ENCODE measurements around the gene MORN5. TPM values are rescaled to one million over a fixed set of nuclear protein-coding genes. Genes with fewer than 3 reads are reported as not detected.

MORN5 gene
- total and polyA plus RNA-seq, 2 experiments from 2014 or later: not detected

GRCh38 chr9:122112238-122112637 lies 47.5 kb upstream of the MORN5 start:
- H3K4me1 Mint-ChIP-seq: peaks cover 47% of the 10 kb centered on the region
- no peak for ATAC-seq
- peaks cover 22% of the 10 kb centered on the region for H3K27me3 Mint-ChIP-seq (ENCODE audit: insufficient read depth, low read depth, poor library complexity)

GRCh38 chr9:122113574-122113973 lies 46.1 kb upstream of the MORN5 start:
- peaks cover 40% of the 10 kb centered on the region for H3K4me1 Mint-ChIP-seq
- H3K27ac Mint-ChIP-seq: no peak overlapping the region
- TF ChIP-seq EZH2 (IDR thresholded peaks at IDR 0.05; ENCODE audit: low read depth, unreplicated experiment): no peak
- no peak for TF ChIP-seq ZNF114 (CRISPR knock-in tag; IDR thresholded peaks at IDR 0.05)
- TF ChIP-seq, protein P1, sequence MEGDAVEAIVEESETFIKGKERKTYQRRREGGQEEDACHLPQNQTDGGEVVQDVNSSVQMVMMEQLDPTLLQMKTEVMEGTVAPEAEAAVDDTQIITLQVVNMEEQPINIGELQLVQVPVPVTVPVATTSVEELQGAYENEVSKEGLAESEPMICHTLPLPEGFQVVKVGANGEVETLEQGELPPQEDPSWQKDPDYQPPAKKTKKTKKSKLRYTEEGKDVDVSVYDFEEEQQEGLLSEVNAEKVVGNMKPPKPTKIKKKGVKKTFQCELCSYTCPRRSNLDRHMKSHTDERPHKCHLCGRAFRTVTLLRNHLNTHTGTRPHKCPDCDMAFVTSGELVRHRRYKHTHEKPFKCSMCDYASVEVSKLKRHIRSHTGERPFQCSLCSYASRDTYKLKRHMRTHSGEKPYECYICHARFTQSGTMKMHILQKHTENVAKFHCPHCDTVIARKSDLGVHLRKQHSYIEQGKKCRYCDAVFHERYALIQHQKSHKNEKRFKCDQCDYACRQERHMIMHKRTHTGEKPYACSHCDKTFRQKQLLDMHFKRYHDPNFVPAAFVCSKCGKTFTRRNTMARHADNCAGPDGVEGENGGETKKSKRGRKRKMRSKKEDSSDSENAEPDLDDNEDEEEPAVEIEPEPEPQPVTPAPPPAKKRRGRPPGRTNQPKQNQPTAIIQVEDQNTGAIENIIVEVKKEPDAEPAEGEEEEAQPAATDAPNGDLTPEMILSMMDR (conservative IDR thresholded peaks at IDR 0.05; ENCODE audit: low read depth in 2 of 2): no peak
- no peak for TF ChIP-seq STAT1 (IDR thresholded peaks at IDR 0.05; ENCODE audit: unreplicated experiment)
- TF ChIP-seq, protein P2, sequence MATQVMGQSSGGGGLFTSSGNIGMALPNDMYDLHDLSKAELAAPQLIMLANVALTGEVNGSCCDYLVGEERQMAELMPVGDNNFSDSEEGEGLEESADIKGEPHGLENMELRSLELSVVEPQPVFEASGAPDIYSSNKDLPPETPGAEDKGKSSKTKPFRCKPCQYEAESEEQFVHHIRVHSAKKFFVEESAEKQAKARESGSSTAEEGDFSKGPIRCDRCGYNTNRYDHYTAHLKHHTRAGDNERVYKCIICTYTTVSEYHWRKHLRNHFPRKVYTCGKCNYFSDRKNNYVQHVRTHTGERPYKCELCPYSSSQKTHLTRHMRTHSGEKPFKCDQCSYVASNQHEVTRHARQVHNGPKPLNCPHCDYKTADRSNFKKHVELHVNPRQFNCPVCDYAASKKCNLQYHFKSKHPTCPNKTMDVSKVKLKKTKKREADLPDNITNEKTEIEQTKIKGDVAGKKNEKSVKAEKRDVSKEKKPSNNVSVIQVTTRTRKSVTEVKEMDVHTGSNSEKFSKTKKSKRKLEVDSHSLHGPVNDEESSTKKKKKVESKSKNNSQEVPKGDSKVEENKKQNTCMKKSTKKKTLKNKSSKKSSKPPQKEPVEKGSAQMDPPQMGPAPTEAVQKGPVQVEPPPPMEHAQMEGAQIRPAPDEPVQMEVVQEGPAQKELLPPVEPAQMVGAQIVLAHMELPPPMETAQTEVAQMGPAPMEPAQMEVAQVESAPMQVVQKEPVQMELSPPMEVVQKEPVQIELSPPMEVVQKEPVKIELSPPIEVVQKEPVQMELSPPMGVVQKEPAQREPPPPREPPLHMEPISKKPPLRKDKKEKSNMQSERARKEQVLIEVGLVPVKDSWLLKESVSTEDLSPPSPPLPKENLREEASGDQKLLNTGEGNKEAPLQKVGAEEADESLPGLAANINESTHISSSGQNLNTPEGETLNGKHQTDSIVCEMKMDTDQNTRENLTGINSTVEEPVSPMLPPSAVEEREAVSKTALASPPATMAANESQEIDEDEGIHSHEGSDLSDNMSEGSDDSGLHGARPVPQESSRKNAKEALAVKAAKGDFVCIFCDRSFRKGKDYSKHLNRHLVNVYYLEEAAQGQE (IDR thresholded peaks at IDR 0.05; ENCODE audit: unreplicated experiment): no peak
- TF ChIP-seq POLR2AphosphoS5 (IDR thresholded peaks at IDR 0.05; ENCODE audit: low read depth): no peak
- no peak for TF ChIP-seq EZH2phosphoT487 (IDR thresholded peaks at IDR 0.05; ENCODE audit: unreplicated experiment)
- no peak for TF ChIP-seq ZNF331 (CRISPR knock-in tag; IDR thresholded peaks at IDR 0.05; ENCODE audit: low read depth)
- TF ChIP-seq JUNB (IDR thresholded peaks at IDR 0.05; ENCODE audit: unreplicated experiment): no peak

More at GRCh38 chr9:122112238-122112637, 47.5 kb upstream of the MORN5 start:
- Histone ChIP-seq H3K4me3 (no peak overlapping the region), H4K20me1 (replicated peaks; ENCODE audit: insufficient read depth) (no peaks in the 10 kb centered on the region), H3K4me1 (ENCODE audit: insufficient read depth) (peaks cover 13% of the 10 kb centered on the region; the same call in 1 of the 2 replicates), H3F3A (replicated peaks; ENCODE audit: low read depth) (no peaks in the 10 kb centered on the region), H3K9me2 (ENCODE audit: insufficient read depth) (0 out of 2 replicates have a peak, but pooled peaks cover 3% of the 10 kb centered on the region), H3K27ac (ENCODE audit: low read depth) (no peak overlapping the region), H3K36me3 (ENCODE audit: insufficient read depth) (no peaks in the 10 kb centered on the region), H2AFZ (no peak overlapping the region), H3K4me2 (no peak overlapping the region), H3K79me2 (replicated peaks; ENCODE audit: insufficient read depth) (no peaks in the 10 kb centered on the region), H3K27me3 (ENCODE audit: insufficient read depth) (no peaks in the 10 kb centered on the region)
- DNase-seq (ENCODE audit: low spot score): no peak
- H3K4me3 Mint-ChIP-seq: no peak overlapping the region
- no peak for TF ChIP-seq ZNF114 (CRISPR knock-in tag; IDR thresholded peaks at IDR 0.05)
- TF ChIP-seq JUNB (IDR thresholded peaks at IDR 0.05; ENCODE audit: unreplicated experiment): no peak
- TF ChIP-seq ZNF331 (CRISPR knock-in tag; IDR thresholded peaks at IDR 0.05; ENCODE audit: low read depth): no peak
- TF ChIP-seq EZH2 (IDR thresholded peaks at IDR 0.05; ENCODE audit: low read depth, unreplicated experiment): no peak
- TF ChIP-seq STAT1 (IDR thresholded peaks at IDR 0.05; ENCODE audit: unreplicated experiment): no peak
- TF ChIP-seq, protein P2 (IDR thresholded peaks at IDR 0.05; ENCODE audit: unreplicated experiment): no peak
- H3K27ac Mint-ChIP-seq: no peak overlapping the region
- no peaks in the 10 kb centered on the region for H3K36me3 Mint-ChIP-seq (ENCODE audit: low read depth)
- H3K9me3 Mint-ChIP-seq: no peaks in the 10 kb centered on the region

More at GRCh38 chr9:122113574-122113973, 46.1 kb upstream of the MORN5 start:
- Mint-ChIP-seq H3K9me3 (no peaks in the 10 kb centered on the region), H3K36me3 (ENCODE audit: low read depth) (no peaks in the 10 kb centered on the region), H3K4me3 (no peak overlapping the region), H3K27me3 (ENCODE audit: insufficient read depth, low read depth, poor library complexity) (peaks cover 23% of the 10 kb centered on the region)
- H3F3A ChIP-seq (replicated peaks; ENCODE audit: low read depth): no peaks in the 10 kb centered on the region
- no peak for ATAC-seq
- no peaks in the 10 kb centered on the region for H4K20me1 ChIP-seq (replicated peaks; ENCODE audit: insufficient read depth)
- H3K36me3 ChIP-seq (ENCODE audit: insufficient read depth): no peaks in the 10 kb centered on the region
- H3K4me1 ChIP-seq (ENCODE audit: insufficient read depth): peaks cover 13% of the 10 kb centered on the region; the same call in 1 of the 2 replicates
- H3K4me2 ChIP-seq: no peak overlapping the region
- DNase-seq (ENCODE audit: low spot score): no peak
- H2AFZ ChIP-seq: peak overlapping the region; percentile 66; the same call in 1 of the 2 replicates
- no peaks in the 10 kb centered on the region for H3K27me3 ChIP-seq (ENCODE audit: insufficient read depth)
- no peaks in the 10 kb centered on the region for H3K79me2 ChIP-seq (replicated peaks; ENCODE audit: insufficient read depth)
- H3K27ac ChIP-seq (ENCODE audit: low read depth): no peak overlapping the region
- 0 out of 2 replicates have a peak, but pooled peaks cover 3% of the 10 kb centered on the region for H3K9me2 ChIP-seq (ENCODE audit: insufficient read depth)
- no peak overlapping the region for H3K4me3 ChIP-seq
